DOHH2 (cell line): ENCODE data around the gene SDHAF4.

Experiments used
- EZH2phosphoT487 ChIP-seq: fragments of 200-600 bp; sonication (generic); IDR thresholded peaks from 2 replicates; pipeline ENCODE4 v1.6.1; 2017; ENCODE audit warnings: borderline replicate concordance, mild to moderate bottlenecking, antibody characterized with exemption, low read length, moderate library complexity, mixed read lengths
- TF ChIP-seq, protein P1 (sequence below): fragments of 200-600 bp; sonication (generic); IDR thresholded peaks from one replicate; pipeline ENCODE4 v1.5.1; 2014; ENCODE audit warnings: antibody characterized with exemption, mild to moderate bottlenecking, low read depth, low read length; ENCODE audit not compliant: poor library complexity, severe bottlenecking

DNA sequence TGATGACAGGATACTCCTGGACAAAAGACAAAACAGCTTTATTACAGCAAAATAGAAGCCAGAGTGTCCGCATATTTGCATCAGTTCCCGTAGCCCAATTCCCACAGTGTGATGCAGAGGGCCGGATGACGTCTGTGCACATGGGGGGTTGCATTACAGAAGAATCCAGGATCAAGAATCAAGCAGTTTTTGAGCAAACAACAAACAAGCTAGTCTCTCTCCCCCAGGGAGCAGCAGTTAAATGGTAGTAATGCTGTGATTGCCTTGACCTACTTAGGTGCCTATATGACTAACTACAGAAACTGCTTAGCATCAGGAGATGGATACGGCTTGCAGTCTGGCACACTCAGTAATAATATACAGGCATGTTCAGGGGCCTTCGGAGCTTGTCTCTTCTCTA lies 3.2 kb upstream of the SDHAF4 start:
- TF ChIP-seq, protein P1, sequence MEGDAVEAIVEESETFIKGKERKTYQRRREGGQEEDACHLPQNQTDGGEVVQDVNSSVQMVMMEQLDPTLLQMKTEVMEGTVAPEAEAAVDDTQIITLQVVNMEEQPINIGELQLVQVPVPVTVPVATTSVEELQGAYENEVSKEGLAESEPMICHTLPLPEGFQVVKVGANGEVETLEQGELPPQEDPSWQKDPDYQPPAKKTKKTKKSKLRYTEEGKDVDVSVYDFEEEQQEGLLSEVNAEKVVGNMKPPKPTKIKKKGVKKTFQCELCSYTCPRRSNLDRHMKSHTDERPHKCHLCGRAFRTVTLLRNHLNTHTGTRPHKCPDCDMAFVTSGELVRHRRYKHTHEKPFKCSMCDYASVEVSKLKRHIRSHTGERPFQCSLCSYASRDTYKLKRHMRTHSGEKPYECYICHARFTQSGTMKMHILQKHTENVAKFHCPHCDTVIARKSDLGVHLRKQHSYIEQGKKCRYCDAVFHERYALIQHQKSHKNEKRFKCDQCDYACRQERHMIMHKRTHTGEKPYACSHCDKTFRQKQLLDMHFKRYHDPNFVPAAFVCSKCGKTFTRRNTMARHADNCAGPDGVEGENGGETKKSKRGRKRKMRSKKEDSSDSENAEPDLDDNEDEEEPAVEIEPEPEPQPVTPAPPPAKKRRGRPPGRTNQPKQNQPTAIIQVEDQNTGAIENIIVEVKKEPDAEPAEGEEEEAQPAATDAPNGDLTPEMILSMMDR: no peak
- TF ChIP-seq EZH2phosphoT487: no peak
